ENCODE data around the gene CFAP52.
"Not testable (repeated sequence)": the region's sequence is repeated elsewhere in the genome, so short reads cannot be mapped to it uniquely, and the experiment has no call there.

CFAP52 gene

GRCh38 chr17:9632741-9633140 lies 56.3 kb downstream of the CFAP52 start:
- Histone ChIP-seq H4K20me1 (ENCODE audit: low read depth, low read length) (no peaks in the 10 kb centered on the region), H3K4me3 (ENCODE audit: insufficient read depth, low read length, poor library complexity, severe bottlenecking) (no peak overlapping the region), H2AFZ (ENCODE audit: low read depth, low read length, severe bottlenecking) (no peak overlapping the region), H3K79me2 (ENCODE audit: insufficient read depth, low read length) (no peaks in the 10 kb centered on the region), H3K27ac (ENCODE audit: low read depth, low read length) (no peak overlapping the region), H3K4me2 (ENCODE audit: low read depth, low read length, poor library complexity, severe bottlenecking) (no peak overlapping the region), H3K36me3 (ENCODE audit: low read length) (no peaks in the 10 kb centered on the region), H3K9me3 (ENCODE audit: insufficient read depth, low read length) (no peaks in the 10 kb centered on the region), H3K9me2 (replicated peaks; ENCODE audit: insufficient read depth, low read length) (no peaks in the 10 kb centered on the region), H3K27me3 (ENCODE audit: low read length) (no peaks in the 10 kb centered on the region), H3K9ac (ENCODE audit: low read length) (no peak overlapping the region), H3F3A (ENCODE audit: insufficient read depth) (no peaks in the 10 kb centered on the region)
- TF ChIP-seq CTCF (IDR thresholded peaks at IDR 0.05; ENCODE audit: insufficient read depth, low read length, poor library complexity, severe bottlenecking) = no peak
- TF ChIP-seq EZH2phosphoT487 (conservative IDR thresholded peaks at IDR 0.05; ENCODE audit: low read length) = no peak

GRCh38 chr17:9635340-9635739 lies 58.9 kb downstream of the CFAP52 start:
- Histone ChIP-seq H2AFZ (ENCODE audit: low read depth, low read length, severe bottlenecking) (no peak overlapping the region), H3K4me3 (ENCODE audit: insufficient read depth, low read length, poor library complexity, severe bottlenecking) (no peak overlapping the region), H3K4me2 (ENCODE audit: low read depth, low read length, poor library complexity, severe bottlenecking) (no peak overlapping the region), H4K20me1 (ENCODE audit: low read depth, low read length) (no peaks in the 10 kb centered on the region), H3K27ac (ENCODE audit: low read depth, low read length) (no peak overlapping the region), H3K9me3 (ENCODE audit: insufficient read depth, low read length) (no peaks in the 10 kb centered on the region), H3K9me2 (replicated peaks; ENCODE audit: insufficient read depth, low read length) (no peaks in the 10 kb centered on the region), H3K9ac (ENCODE audit: low read length) (no peak overlapping the region), H3K27me3 (ENCODE audit: low read length) (no peaks in the 10 kb centered on the region), H3K79me2 (ENCODE audit: insufficient read depth, low read length) (no peaks in the 10 kb centered on the region), H3K36me3 (ENCODE audit: low read length) (no peaks in the 10 kb centered on the region), H3F3A (ENCODE audit: insufficient read depth) (no peaks in the 10 kb centered on the region)
- TF ChIP-seq EZH2phosphoT487 (conservative IDR thresholded peaks at IDR 0.05; ENCODE audit: low read length) (no peak), CTCF (IDR thresholded peaks at IDR 0.05; ENCODE audit: insufficient read depth, low read length, poor library complexity, severe bottlenecking) (no peak)

GRCh38 chr17:9636501-9636900 lies 60.1 kb downstream of the CFAP52 start:
- H3K4me2 ChIP-seq (ENCODE audit: low read depth, low read length, poor library complexity, severe bottlenecking) = no peak overlapping the region
- TF ChIP-seq CTCF (IDR thresholded peaks at IDR 0.05; ENCODE audit: insufficient read depth, low read length, poor library complexity, severe bottlenecking) (no peak), EZH2phosphoT487 (conservative IDR thresholded peaks at IDR 0.05; ENCODE audit: low read length) (no peak)
- no peak overlapping the region for H3K4me3 ChIP-seq (ENCODE audit: insufficient read depth, low read length, poor library complexity, severe bottlenecking)
- no peaks in the 10 kb centered on the region for H3K9me2 ChIP-seq (replicated peaks; ENCODE audit: insufficient read depth, low read length)
- H3K36me3 ChIP-seq (ENCODE audit: low read length) = no peaks in the 10 kb centered on the region
- no peaks in the 10 kb centered on the region for H3K9me3 ChIP-seq (ENCODE audit: insufficient read depth, low read length)
- no peaks in the 10 kb centered on the region for H4K20me1 ChIP-seq (ENCODE audit: low read depth, low read length)
- no peak overlapping the region for H3K27ac ChIP-seq (ENCODE audit: low read depth, low read length)
- no peaks in the 10 kb centered on the region for H3K27me3 ChIP-seq (ENCODE audit: low read length)
- H3K9ac ChIP-seq (ENCODE audit: low read length) = no peak overlapping the region
- no peaks in the 10 kb centered on the region for H3K79me2 ChIP-seq (ENCODE audit: insufficient read depth, low read length)
- H3F3A ChIP-seq (ENCODE audit: insufficient read depth) = no peaks in the 10 kb centered on the region
- no peak overlapping the region for H2AFZ ChIP-seq (ENCODE audit: low read depth, low read length, severe bottlenecking)

GRCh38 chr17:9640388-9640787 lies 63.9 kb downstream of the CFAP52 start:
- H3K4me2 ChIP-seq (ENCODE audit: low read depth, low read length, poor library complexity, severe bottlenecking); H3K4me3 ChIP-seq (ENCODE audit: insufficient read depth, low read length, poor library complexity, severe bottlenecking); H3K9me2 ChIP-seq (replicated peaks; ENCODE audit: insufficient read depth, low read length); H2AFZ ChIP-seq (ENCODE audit: low read depth, low read length, severe bottlenecking); H3K9me3 ChIP-seq (ENCODE audit: insufficient read depth, low read length); H3K9ac ChIP-seq (ENCODE audit: low read length); H3K79me2 ChIP-seq (ENCODE audit: insufficient read depth, low read length); H3K27me3 ChIP-seq (ENCODE audit: low read length); H3K27ac ChIP-seq (ENCODE audit: low read depth, low read length); H4K20me1 ChIP-seq (ENCODE audit: low read depth, low read length); H3K36me3 ChIP-seq (ENCODE audit: low read length); H3F3A ChIP-seq (ENCODE audit: insufficient read depth): not testable (repeated sequence)
